D721Med (cell line): ENCODE results near the gene DDX23.

Experiments
- DNase-seq: peaks from one replicate; pipeline ENCODE4 v3.0.0; 2011; ENCODE audit warnings: low spot score; ENCODE audit not compliant: insufficient read length
- FAIRE-seq: peaks from 2 replicates; lab custom pipeline; 2011; peaks lifted over from hg19 to GRCh38; lab: Jason Lieb, UNC
- CTCF ChIP-seq: IDR thresholded peaks from 2 replicates; pipeline ENCODE4 v1.5.1; 2012; ENCODE audit warnings: mild to moderate bottlenecking, control low read depth; ENCODE audit not compliant: insufficient read depth; ENCODE audit errors: missing control alignments

DDX23 gene

GRCh38 chr12:48851883-48852733, at the start of gene DDX23:
TSS of gene DDX23 (minus strand) at chr12:48852163. CDS start at chr12:48845782, 6,381 bp downstream.
- DNase-seq (peak; percentile 90), FAIRE-seq (no peak)
- TF ChIP-seq CTCF = no peak

GRCh38 chr12:48901278-48901677, 49.3 kb upstream of the DDX23 start:
- FAIRE-seq (no peak), DNase-seq (no peak)
- no peak for TF ChIP-seq CTCF

DNA sequence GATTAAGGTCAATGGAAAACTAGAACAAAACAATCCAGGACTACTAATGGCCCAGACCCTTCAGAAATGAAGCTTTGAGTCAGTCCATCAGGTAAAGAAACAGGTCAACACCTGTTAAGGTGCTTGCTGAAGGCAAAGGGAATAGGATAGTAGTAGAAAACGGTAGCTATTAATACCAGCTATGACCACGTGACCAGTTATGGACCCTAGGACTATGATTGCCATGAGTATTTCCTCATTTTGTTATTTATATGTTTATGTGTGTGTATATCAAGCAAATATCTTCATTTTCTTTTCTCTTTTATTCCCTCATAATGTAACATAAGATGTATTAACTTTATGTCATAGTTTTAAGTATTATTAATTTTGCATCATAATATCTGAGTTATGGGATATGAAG, 47.7 kb upstream of the DDX23 start:
- TF ChIP-seq CTCF = no peak
- no peak for DNase-seq
- no peak for FAIRE-seq

GRCh38 chr12:48894271-48894670, 42.3 kb upstream of the DDX23 start:
- DNase-seq (no peak), FAIRE-seq (no peak)
- TF ChIP-seq CTCF = no peak

DNA sequence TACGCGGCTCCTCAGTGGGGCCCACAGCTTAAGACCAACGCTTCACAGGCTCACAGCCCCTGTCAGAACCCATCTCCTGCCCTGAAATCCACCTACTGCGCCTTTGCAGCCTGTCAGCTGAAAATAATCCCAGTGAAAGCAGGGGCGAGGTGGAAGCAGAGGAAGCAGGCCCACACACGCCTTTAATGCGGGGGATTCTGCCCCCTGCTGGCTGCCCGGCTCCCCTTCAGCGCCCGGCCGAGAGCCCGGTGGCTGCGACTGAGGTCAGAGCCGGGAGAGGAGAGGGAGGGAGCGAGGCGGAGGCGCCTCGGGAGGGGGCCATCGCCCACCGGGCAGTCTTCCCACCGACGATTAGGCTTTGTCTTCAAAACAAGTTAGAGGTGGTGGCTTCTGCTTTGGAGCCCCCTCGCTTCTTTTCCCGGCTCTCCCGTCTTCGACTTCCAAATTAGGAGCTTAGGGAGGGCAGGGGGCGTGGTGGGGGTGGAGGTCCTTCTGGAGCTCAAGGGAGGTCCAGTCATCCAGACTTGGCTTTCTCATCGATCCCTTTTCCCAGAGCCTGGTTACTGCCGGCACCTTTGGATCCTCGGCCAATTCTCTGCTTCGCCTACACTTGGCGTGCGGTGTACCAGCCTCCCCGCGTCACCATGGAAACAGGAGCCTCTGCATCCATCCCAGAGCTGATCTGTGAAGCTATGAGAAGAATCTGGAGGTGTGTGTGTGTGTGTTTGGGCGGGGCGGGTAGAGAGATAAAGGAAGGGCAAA, 38.9 kb upstream of the DDX23 start:
- DNase-seq (peak; percentile 33), FAIRE-seq (no peak)
- peak; percentile 55 for TF ChIP-seq CTCF

- DNase-seq (no peak), FAIRE-seq (no peak)
- TF ChIP-seq CTCF = no peak
Measured at GRCh38 chr12:48889679-48890078, 37.7 kb upstream of the DDX23 start.
